HEK293 (cell line): ENCODE results near the gene AK1.

Experiments
- CTCF ChIA-PET: fragments of 350-600 bp; formaldehyde crosslinking; extraction: SDS; loops from one replicate; lab custom pipeline; 2021; ENCODE audit warnings: antibody characterized with exemption; lab: Yijun Ruan, JAX
- POLR2A ChIA-PET: fragments of 300-600 bp; formaldehyde crosslinking; extraction: SDS; loops from one replicate; lab custom pipeline; 2020; ENCODE audit warnings: antibody characterized with exemption, inconsistent platforms; lab: Yijun Ruan, JAX
- H3K27ac ChIP-seq: fragments of 200-500 bp; sonication (Bioruptor generic); 2 replicates; pipeline ENCODE4 v1.5.1; 2014; ENCODE audit warnings: low read depth, low read length, control low read depth, inconsistent platforms; ENCODE audit errors: extremely low read depth
- H3K36me3 ChIP-seq, 2 experiments: fragments of 200-500 bp in 1 of 2; sonication (Bioruptor generic) in 1 of 2; 1 replicate in 1 of 2; 2 replicates in 1 of 2; pipeline ENCODE4 v1.5.1; 2014 to 2017; ENCODE audit warnings: inconsistent platforms in 2 of 2, low read length in 2 of 2; ENCODE audit not compliant: control insufficient read depth in 2 of 2, insufficient read depth in 1 of 2
- H3K4me1 ChIP-seq: fragments of 200-500 bp; sonication (Bioruptor generic); 2 replicates; pipeline ENCODE4 v1.5.1; 2014; ENCODE audit warnings: mild to moderate bottlenecking, low read length, inconsistent platforms; ENCODE audit not compliant: control insufficient read depth, insufficient read depth
- H3K4me3 ChIP-seq: 2 replicates; pipeline ENCODE4 v1.5.1; 2011; ENCODE audit warnings: low read depth, mild to moderate bottlenecking, control low read depth, low read length, moderate library complexity
- H3K9me3 ChIP-seq: fragments of 200-500 bp; sonication (Bioruptor generic); 2 replicates; pipeline ENCODE4 v1.5.1; 2014; ENCODE audit warnings: low read depth, low read length, inconsistent platforms; ENCODE audit not compliant: control insufficient read depth, insufficient read depth
- ATF2 ChIP-seq: fragments of 450-650 bp; formaldehyde crosslinking; IDR thresholded peaks from 2 replicates; pipeline ENCODE4 v1.5.1; 2016; ENCODE audit warnings: missing biosample characterization, missing genetic modification characterization, low read depth
- GLIS2 ChIP-seq: fragments of 450-650 bp; formaldehyde crosslinking; IDR thresholded peaks from 2 replicates; pipeline ENCODE4 v1.5.1; 2016; ENCODE audit warnings: missing biosample characterization, missing genetic modification characterization
- HOXA7 ChIP-seq: sonication (generic); formaldehyde crosslinking; IDR thresholded peaks from 2 replicates; pipeline ENCODE4 v1.8.1; 2022; ENCODE audit warnings: missing genetic modification reagents, borderline replicate concordance
- PATZ1 ChIP-seq: fragments of 450-650 bp; formaldehyde crosslinking; IDR thresholded peaks from 2 replicates; pipeline ENCODE4 v1.5.1; 2016; ENCODE audit warnings: missing biosample characterization, missing genetic modification characterization
- PRDM10 ChIP-seq: fragments of 450-650 bp; formaldehyde crosslinking; IDR thresholded peaks from 2 replicates; pipeline ENCODE4 v1.5.1; 2016; ENCODE audit warnings: missing biosample characterization, missing genetic modification characterization
- SALL2 ChIP-seq: fragments of 450-650 bp; formaldehyde crosslinking; IDR thresholded peaks from 2 replicates; pipeline ENCODE4 v1.5.0; 2017; ENCODE audit warnings: missing biosample characterization, mild to moderate bottlenecking, missing genetic modification characterization, borderline replicate concordance
- ZBTB44 ChIP-seq: fragments of 450-650 bp; IDR thresholded peaks from 2 replicates; pipeline ENCODE4 v1.5.1; 2018; ENCODE audit warnings: missing biosample characterization, mild to moderate bottlenecking, missing genetic modification characterization
- ZBTB48 ChIP-seq: fragments of 450-650 bp; formaldehyde crosslinking; IDR thresholded peaks from 2 replicates; pipeline ENCODE4 v1.5.1; 2016; ENCODE audit warnings: missing biosample characterization, missing genetic modification characterization
- ZBTB8A ChIP-seq: fragments of 450-650 bp; formaldehyde crosslinking; IDR thresholded peaks from 2 replicates; pipeline ENCODE4 v1.5.1; 2016; ENCODE audit warnings: missing biosample characterization, missing genetic modification characterization
- ZNF16 ChIP-seq: fragments of 450-650 bp; formaldehyde crosslinking; IDR thresholded peaks from 2 replicates; pipeline ENCODE4 v1.5.1; 2016; ENCODE audit warnings: low read depth, missing biosample characterization, missing genetic modification characterization
- ZNF174 ChIP-seq: fragments of 450-650 bp; formaldehyde crosslinking; IDR thresholded peaks from 2 replicates; pipeline ENCODE4 v1.5.0; 2017; ENCODE audit warnings: missing biosample characterization, mild to moderate bottlenecking, missing genetic modification characterization
- ZNF18 ChIP-seq: fragments of 450-650 bp; formaldehyde crosslinking; IDR thresholded peaks from 2 replicates; pipeline ENCODE4 v1.5.1; 2016; ENCODE audit warnings: missing biosample characterization, missing genetic modification characterization
- ZNF302 ChIP-seq: fragments of 450-650 bp; formaldehyde crosslinking; IDR thresholded peaks from 2 replicates; pipeline ENCODE4 v1.5.1; 2016; ENCODE audit warnings: missing biosample characterization, missing genetic modification characterization, low read depth
- ZNF324 ChIP-seq: fragments of 450-650 bp; formaldehyde crosslinking; IDR thresholded peaks from 2 replicates; pipeline ENCODE4 v1.5.1; 2016; ENCODE audit warnings: missing biosample characterization, missing genetic modification characterization
- ZNF335 ChIP-seq: fragments of 450-650 bp; formaldehyde crosslinking; conservative IDR thresholded peaks from 2 replicates; pipeline ENCODE4 v1.5.1; 2016; ENCODE audit warnings: missing biosample characterization, missing genetic modification characterization
- ZNF404 ChIP-seq: fragments of 450-650 bp; formaldehyde crosslinking; IDR thresholded peaks from 2 replicates; pipeline ENCODE4 v1.5.1; 2017; ENCODE audit warnings: missing biosample characterization, missing genetic modification characterization
- ZNF571 ChIP-seq: fragments of 450-650 bp; formaldehyde crosslinking; IDR thresholded peaks from 2 replicates; pipeline ENCODE4 v1.5.0; 2017; ENCODE audit warnings: missing biosample characterization, missing genetic modification characterization
- ZNF670 ChIP-seq: fragments of 450-650 bp; formaldehyde crosslinking; IDR thresholded peaks from 2 replicates; pipeline ENCODE4 v1.5.1; 2016; ENCODE audit warnings: missing biosample characterization, missing genetic modification characterization, low read depth
- ZNF692 ChIP-seq: fragments of 450-650 bp; formaldehyde crosslinking; IDR thresholded peaks from 2 replicates; pipeline ENCODE4 v1.5.1; 2016; ENCODE audit warnings: missing biosample characterization, missing genetic modification characterization
- ZNF791 ChIP-seq: fragments of 450-650 bp; formaldehyde crosslinking; IDR thresholded peaks from 2 replicates; pipeline ENCODE4 v1.5.1; 2016; ENCODE audit warnings: missing biosample characterization, missing genetic modification characterization
- ZNF843 ChIP-seq: fragments of 450-650 bp; formaldehyde crosslinking; IDR thresholded peaks from 2 replicates; pipeline ENCODE4 v1.5.1; 2016; ENCODE audit warnings: missing biosample characterization, missing genetic modification characterization
- ZSCAN18 ChIP-seq: fragments of 450-650 bp; formaldehyde crosslinking; IDR thresholded peaks from 2 replicates; pipeline ENCODE4 v1.5.1; 2016; ENCODE audit warnings: missing biosample characterization, missing genetic modification characterization
- ZSCAN5A ChIP-seq: fragments of 450-650 bp; formaldehyde crosslinking; IDR thresholded peaks from 2 replicates; pipeline ENCODE4 v1.5.1; 2016; ENCODE audit warnings: missing biosample characterization, missing genetic modification characterization

The AK1 gene

GRCh38 chr9:127877566-127877998 lies at the start of gene AK1:
Gene AK1 (minus strand): TSS chr9:127877675. CDS start chr9:127874617, 3,058 bp downstream.
- Histone ChIP-seq H3K9me3 (no peaks in the 10 kb centered on the region), H3K27ac (peak within 1 kb of the TSS; percentile 53; the same call in 1 of the 2 replicates), H3K4me1 (no peaks in the 10 kb centered on the region; the same call in 1 of the 2 replicates), H3K4me3 (peak within 1 kb of the TSS; percentile 55), H3K36me3 (peaks cover 0 to 11% of the 10 kb centered on the region in 2 experiments; a peak in 1 of 3 replicates)
- POLR2A ChIA-PET, result interaction anchor here (0.8 kb wide), 1 partner anchor 92 kb away, joined by 3 read pairs; the partner anchor contains the start of gene CDK9
- CTCF ChIA-PET, result interaction anchor here (0.5 to 2.5 kb wide), 4 partner anchors 35 to 143 kb away, joined by 3 to 7 read pairs (median 4); partner anchors contain the start of gene TOR2A
- TF ChIP-seq ZNF174 (tag by site-specific recombination) (no peak), ZSCAN18 (no peak), PATZ1 (tag by site-specific recombination) (0 out of 2 replicates have a peak, but pooled peaks have one; percentile 28), ZNF335 (no peak; the same call in 1 of the 2 replicates), ZNF843 (tag by site-specific recombination) (no peak), ZNF302 (tag by site-specific recombination) (no peak), ZNF16 (tag by site-specific recombination) (no peak), HOXA7 (CRISPR knock-in tag) (no peak), ZNF404 (tag by site-specific recombination) (no peak), ZNF324 (no peak), ZSCAN5A (tag by site-specific recombination) (no peak), ZNF18 (tag by site-specific recombination) (no peak), ZBTB44 (no peak), PRDM10 (peak; percentile 91), ZBTB8A (tag by site-specific recombination) (no peak), ZNF692 (tag by site-specific recombination) (no peak), ZNF791 (tag by site-specific recombination) (no peak), ZNF670 (tag by site-specific recombination) (no peak), SALL2 (tag by site-specific recombination) (no peak), ATF2 (tag by site-specific recombination) (no peak), ZBTB48 (tag by site-specific recombination) (peak; percentile 55), GLIS2 (tag by site-specific recombination) (no peak), ZNF571 (no peak)
